GM04503 (cell line): Measurements from ENCODE around the gene TUBGCP3.
"Not testable (repeated sequence)": the region's sequence is repeated elsewhere in the genome, so short reads cannot be mapped to it uniquely, and the experiment has no call there.

Experiments
- DNase-seq: peaks from one replicate; pipeline ENCODE4 v3.0.0-alpha.2; 2012; ENCODE audit warnings: low read depth

Gene TUBGCP3, protein sequence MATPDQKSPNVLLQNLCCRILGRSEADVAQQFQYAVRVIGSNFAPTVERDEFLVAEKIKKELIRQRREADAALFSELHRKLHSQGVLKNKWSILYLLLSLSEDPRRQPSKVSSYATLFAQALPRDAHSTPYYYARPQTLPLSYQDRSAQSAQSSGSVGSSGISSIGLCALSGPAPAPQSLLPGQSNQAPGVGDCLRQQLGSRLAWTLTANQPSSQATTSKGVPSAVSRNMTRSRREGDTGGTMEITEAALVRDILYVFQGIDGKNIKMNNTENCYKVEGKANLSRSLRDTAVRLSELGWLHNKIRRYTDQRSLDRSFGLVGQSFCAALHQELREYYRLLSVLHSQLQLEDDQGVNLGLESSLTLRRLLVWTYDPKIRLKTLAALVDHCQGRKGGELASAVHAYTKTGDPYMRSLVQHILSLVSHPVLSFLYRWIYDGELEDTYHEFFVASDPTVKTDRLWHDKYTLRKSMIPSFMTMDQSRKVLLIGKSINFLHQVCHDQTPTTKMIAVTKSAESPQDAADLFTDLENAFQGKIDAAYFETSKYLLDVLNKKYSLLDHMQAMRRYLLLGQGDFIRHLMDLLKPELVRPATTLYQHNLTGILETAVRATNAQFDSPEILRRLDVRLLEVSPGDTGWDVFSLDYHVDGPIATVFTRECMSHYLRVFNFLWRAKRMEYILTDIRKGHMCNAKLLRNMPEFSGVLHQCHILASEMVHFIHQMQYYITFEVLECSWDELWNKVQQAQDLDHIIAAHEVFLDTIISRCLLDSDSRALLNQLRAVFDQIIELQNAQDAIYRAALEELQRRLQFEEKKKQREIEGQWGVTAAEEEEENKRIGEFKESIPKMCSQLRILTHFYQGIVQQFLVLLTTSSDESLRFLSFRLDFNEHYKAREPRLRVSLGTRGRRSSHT

DNA sequence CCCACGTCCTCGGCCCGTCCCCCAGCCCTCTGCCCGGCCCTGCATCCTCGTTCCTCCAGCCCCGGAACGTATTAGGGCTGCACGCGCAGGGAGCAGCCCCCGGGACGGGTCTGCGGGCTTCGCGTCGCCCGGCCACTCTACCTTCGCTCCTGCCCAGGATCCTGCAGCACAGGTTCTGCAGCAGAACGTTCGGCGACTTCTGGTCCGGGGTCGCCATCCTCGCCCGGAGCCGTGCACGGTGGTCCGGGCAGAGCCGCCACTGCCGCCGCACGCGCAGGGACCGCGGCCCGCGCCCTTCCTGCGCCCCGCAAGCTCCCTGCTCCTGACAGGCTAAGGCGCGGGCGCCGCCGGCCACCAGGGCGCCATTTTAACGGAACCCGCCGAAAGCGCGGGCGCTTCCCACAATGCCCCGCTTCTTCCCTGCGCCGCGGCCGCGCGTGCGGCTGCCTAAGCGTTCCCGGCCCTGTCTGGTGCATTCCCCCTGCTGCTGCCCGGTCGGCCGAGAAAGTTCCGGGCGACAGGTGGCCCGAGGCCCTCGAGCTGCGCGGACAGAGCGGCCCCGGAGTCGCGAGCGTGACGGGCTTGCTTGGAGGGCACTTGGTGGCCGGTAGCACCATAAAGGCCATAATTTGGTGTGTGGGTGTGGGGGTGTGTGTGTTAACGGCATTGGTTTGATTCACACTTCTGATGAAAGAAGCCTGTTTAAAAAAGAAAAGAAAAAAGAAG, at the start of gene TUBGCP3:
Gene TUBGCP3, minus strand, starts transcription at position 390 of the 726 bp plus-strand sequence. Its CDS starts 173 bp downstream, at position 217.
- no peak for DNase-seq

DNA sequence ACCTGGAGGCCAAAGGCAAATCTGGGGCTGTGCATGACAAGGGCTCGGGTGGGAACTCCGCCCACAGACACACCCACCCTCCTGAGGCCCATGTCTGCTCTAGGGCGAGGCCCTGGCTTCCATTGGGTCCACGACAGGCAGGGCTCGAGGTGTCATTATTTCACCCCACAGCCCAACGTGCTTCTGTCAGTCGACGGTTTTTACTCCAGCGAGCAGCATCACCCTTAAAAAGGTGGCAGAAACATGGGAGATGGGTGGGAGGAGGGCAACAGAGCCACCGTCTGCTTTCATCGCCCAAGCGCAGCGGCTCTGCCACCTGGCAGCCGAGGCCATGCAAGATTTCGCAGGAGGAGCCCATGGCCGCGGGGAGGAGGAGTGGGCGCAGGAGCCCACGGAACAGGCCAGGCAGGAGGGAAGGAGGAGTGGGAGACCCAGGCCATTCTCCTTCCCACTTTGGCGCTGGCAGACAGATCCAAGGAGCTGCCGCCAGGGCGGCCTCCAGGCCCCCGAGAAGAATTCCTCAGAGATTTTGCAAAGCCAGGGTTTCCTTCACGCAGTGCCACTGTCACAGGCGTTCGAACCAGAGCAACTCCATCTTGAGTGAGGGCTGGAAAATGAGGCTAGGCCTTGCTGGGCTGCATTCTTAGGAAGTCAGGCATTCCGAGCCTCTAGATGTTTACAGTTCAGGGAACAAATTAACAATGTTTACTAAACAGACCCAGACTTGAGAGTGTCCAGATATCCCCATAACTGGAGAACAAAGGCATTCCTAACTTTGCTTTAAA, 49.3 kb upstream of the TUBGCP3 start:
- no peak for DNase-seq

DNA sequence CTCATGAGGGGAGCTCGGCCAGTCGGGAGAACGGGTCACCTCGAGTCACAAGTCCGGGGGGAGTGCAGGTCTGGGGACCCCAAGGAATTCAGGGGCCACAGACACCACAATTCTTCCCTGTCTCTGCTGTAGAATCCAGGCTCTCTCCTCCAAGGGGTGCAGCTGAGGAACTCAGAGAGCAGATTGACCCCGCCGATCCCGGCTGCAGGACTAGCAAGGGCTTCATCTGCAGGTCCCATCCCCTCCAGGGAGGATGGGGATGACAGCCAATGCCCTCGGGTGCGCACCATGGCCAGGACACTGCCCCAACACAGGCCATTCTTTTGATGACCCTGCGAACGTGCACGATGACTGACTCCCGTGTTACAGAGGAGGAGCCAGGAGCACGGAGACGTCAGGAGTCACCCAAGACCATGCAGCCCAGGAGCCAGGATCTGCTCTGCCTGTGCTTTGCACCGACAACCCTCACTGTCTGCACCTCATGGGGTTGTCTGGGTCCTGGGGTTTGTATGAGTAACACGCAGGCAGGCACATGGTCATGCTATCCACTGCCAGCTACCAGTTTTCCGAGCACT, 48.5 kb upstream of the TUBGCP3 start:
- no peak for DNase-seq

DNA sequence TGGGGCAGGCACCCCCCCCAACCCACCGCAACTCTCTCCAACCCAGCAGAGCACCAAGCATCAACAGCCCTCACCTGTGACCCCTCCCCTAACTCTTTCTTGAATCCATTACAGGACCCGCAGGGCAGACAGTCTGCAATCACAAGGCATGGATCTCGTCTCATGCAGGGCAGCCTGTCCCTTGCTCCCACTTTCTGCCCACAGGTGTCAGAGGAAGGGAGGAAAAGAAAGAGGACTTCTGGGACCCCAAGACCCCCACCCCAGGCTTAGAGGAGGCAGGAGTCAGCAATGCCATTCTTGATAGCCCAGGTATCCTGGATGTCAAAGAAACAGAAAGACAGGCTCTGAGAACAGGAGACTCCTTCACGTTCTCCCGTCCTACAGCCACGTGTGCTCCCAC, 47.4 kb upstream of the TUBGCP3 start:
- no peak for DNase-seq

DNA sequence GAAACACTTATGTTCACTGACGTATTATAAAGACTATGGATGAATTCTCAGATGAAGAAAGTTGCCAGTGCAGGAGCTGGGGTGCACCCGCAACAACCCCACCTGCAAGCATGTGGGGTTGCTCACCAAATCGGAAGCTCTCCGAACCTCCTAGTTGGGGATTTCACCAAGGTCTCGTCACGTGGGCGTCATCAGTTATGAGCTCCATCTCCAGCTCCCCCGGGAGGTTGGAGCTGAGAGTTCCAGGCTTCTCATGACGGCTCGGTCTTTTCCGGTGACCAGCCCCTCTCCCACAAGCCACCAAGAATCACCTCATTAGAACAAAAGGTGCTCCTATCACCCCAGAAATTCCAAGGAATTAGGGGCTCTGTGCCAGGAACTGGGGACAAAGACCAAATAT, 46.1 kb upstream of the TUBGCP3 start:
- no peak for DNase-seq

DNA sequence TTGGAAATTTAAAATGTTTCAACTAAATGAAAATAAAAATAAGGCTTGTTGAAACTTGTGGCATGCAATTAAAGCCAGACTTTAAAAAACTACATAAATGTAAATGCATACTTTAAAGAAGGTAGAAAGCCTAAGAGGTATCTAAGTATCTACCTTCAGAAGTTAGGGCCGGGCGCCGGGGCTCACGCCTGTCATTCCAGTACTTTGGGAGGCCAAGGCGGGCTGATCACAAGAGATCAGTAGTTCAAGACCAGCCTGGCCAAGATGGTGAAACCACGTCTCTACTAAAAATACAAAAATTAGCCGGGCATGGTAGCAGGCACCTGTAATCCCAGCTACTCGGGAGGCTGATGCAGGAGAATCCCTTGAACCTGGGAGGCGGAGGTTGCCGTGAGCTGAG, 42.3 kb upstream of the TUBGCP3 start:
- not testable (repeated sequence) for DNase-seq

DNA sequence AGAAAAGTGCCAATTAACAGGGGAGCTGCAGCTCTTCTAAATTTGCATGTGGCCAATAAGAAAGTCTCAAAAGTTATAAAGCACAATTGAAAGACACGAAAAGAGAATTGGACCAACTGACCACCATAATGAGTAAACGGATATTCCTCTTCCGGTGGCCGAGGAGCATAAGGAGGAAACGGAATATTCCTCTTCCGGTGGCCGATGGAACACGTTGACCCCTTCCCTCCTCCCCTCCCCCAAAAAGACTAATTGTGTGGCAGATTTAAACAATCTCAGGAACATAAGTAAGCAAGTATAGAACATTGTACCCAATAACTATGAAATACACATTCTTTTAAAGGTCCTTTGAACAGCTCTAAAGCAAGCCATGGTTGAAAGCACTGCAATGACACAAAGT, 41.2 kb upstream of the TUBGCP3 start:
- DNase-seq = no peak

DNA sequence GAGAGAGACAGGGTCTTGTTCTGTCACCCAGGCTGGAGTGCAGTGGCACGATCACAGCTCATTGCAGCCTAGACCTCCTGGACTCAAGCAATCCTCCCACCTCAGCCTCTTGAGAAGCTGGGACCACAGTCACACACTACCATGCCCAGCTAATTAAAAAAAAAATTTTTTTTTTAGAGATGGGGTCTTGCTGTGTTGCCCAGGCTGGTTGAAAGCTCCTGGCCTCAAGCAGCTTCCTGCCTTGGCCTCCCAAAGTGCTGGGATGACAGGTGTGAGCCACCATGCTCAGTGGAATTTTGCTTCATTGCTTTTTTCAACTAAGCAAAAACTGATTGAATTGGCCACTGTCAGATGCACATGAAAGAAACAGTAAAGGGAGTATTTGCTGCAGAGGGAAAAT, 39.7 kb upstream of the TUBGCP3 start:
- not testable (repeated sequence) for DNase-seq

DNA sequence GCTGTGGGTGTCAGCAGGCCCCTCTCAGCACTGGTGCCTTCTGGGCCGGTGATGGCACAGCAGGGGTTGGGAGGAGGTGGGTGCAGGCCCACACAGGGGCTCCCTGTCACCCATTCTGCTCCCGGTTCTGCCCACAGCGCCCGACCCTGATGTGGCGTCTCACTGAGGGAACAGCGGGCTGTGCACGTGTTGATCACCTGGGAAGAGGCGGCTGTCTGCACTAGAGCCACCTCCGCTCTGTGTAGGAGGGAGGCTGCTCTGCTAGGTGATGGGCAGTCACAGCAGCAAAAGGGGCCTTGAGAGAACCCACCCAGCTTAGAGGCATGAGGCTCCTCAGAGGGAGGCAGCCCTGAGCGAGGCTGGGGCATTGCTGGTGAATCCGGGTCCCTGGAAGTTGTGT, 39.2 kb upstream of the TUBGCP3 start:
- no peak for DNase-seq

DNA sequence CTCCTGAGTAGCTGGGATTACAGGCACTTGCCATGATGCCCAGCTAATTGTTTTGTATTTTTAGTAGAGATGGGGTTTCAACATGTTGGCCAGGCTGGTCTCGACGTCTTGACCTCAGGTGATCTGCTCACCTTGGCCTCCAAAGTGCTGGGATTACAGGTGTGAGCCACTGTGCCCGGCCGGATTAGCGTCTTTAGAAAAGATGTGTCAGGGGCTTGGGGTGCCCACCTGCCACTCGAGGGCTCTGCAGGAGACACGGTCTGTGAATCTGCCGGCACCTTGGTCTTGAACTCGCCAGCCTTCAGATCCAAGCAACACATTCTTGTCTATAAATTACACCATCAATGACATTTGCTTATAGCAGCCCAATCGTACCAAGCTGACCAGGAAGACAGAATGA, 38.8 kb upstream of the TUBGCP3 start:
- no peak for DNase-seq

DNA sequence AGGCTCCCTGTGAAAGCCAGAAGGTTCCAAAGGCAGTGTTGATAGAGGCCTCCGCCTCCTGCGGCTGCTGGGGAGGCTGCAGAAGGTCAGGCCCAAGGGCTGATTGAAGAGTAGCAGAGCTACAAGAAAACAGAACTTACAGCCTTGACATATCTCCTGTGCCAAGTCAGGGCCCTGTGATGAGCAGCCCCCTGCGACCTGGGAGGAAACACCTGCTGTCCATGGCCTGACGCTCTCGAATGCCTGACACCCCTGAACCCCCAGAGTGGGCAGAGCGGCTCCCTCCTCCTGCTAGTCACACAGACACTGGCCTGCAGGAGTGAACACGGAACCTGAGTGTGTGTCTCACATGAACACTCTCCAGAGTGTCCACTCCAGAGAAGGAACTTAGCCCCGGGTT, 38.2 kb upstream of the TUBGCP3 start:
- no peak for DNase-seq

DNA sequence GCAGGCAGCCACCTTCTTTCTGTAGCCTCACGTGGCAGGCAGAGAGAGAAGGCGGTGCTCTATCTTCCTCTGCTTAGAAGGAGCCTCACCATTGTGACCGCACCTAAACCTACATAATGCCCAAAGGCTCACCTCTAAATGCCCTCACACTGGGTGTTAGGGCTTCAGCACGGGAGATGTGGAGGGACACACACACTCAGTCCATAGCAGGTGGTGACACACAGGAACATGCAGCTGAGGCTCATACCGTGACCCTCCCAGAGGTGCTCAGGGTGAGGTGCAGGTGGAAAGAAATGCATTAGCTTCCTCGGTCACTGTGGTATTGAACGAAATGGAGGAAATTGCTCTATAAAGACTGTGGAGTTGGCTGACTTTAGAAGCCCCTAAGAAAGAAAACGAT, 37.7 kb upstream of the TUBGCP3 start:
- no peak for DNase-seq

DNA sequence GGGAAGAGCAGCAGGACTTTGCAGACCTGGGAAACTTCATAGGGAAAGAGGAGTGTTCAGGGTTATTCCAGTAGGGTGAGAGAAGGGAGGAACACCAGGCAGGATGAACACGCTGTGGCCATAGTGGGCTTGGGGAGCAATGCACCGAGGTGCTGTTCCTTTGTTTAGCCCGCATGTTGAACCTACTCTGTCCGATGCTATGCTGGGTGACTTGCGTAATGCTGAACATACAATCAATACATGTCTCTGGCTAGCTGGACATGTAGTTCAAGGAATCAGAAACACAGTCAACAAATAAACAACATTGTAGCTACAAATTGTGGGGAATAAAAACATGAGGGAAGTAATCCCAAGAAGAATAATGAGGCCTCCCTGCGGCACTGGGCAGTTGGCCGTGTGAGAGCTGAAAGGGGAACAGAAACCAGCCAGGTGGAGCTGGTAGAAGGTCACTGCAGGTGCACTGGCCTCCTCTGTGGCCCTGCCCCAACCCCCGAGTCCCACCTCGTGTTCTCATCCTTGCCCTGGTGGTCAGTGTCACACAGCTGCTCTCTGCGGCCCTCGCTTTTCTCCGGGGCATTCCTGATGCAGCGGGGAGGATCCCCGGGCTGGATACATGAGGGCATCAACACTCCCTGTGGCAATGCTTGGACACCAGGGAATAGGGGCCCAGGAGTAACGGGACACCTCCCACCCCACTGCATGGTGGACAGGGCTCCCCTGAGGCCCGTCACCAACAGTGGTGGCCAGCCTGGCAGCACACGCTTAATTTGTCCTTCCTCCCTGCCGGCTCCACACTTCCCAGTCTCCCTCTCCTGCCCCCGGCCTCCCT, 36.9 kb upstream of the TUBGCP3 start:
- no peak for DNase-seq

DNA sequence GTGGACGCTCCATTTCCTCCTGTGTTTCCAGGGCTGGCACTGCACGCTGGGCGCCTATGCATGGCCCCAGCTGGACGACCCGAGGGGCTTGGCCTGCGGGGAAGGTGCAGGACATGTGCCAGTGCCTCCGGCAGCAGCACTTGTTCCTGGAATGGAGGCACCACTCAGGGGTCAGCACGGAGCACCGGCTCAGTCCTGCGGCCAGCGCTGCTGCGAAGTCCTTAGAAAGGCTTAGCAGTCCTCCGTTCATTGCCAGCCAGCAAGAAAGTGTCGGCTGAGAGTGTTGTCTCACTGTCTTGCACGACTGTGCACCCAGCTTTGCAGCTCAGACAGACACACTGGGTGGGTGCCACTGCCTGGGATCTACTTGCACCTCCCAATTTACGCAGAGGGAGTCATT, 36.1 kb upstream of the TUBGCP3 start:
- DNase-seq = no peak

DNA sequence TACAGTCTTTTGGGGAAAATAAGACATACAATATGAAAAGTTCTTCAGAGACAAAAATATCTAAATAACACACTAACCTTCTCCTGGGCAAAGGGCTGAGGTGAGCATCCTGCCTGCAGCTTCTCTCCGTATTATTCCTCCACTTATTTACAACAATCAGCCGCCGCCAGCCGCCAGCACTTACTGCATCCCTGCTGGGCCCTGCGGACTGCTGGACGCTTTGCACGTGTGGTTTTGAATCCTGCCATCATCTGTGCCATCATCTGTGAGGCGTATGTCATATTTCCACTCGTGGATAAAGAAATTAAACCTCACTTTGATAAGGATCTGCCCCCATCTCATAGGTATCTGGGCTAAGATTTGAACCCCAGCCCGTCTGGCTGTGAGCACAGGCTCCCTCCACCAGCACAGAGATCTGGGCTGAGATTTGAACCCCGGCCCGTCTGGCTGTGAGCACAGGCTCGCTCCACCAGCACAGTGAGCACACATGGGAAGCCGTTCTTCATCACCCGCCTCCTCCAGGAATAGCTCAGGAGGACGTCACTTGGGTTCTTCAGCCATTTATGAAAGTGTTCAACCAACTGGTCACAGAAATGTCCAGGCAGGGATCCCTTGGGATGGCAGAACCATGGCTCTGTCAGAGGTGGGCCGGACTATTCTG, 35.2 kb upstream of the TUBGCP3 start:
- DNase-seq = no peak

DNA sequence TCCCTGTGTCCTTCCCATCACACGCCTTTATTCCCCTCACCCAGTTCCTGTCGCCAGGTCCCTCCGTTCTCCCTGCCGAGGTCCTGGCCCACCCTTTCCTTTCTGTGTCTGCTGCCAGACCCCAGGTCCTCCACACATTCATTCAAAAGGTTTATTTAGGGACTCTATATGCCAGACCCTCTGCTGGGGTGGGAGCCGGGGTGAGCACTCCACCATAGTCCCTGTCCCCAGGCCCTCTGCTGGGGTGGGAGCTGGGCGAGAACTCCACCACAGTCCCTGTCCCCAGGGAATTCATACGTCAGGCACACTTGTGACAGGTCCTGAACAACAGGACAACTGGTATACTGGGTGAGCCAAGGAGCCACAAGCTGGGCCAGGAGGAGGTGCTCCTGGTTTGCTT, 34.4 kb upstream of the TUBGCP3 start:
- no peak for DNase-seq

DNA sequence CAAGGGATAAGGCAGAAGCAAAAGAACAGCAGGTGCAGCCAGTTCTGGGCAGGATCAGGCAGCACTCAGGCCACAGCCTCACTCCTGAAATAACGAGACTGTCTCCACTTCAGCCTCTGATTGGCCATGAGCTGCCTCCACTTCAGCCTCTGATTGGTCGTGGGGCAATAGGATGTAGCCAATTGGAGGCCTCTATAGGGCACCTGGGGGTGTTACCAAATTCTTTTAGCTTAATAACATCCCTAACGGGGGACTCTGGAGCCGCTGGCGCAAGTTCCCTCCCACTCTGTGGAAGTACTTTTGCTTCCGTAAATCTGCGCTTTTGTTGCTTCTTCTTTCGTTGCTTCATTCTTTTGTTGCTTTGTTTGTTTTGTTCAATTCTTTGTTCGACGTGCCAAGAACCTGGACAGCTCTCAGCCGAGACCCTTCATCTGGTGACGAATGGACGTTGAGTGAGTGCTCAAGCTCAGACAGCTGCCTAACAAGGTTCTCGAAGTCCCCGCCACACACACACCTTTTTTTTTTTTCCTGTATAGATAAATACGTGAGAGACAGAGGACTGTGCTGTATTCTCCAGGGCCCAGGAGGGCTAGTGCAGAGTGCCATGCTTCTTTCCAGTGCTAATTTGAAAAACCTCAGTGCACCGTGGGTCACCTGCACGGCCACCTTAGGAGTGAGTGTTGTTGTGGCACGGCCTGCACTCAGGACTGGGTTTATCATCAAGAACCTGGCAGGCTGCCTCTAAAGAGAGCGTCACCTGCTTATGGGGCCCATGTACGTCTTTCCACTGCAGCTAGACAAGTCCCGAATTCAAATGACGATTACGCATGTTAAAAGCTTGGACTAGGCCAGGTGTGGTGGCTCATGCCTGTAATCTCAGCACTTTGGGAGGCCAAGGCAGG, 32.0 kb upstream of the TUBGCP3 start:
- no peak for DNase-seq

DNA sequence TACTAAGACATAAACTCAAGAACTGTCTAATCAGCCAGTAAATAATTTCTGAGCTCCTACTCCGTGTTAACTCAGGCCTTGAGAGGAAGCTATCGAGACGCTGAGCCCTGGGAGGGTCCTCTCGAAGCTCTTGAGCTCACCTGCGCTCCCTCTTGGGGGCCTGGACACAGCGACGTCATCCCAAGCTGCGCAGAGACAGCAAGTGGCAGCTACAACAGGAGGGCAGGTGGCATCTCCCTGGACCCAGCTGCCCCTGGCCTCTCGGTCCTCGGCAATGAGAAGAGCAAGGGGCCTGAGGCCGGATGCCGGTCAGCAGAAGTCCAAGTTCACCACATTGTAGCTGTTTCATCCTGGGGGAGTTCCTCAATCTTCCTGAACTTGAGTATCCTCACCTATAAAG, 30.5 kb upstream of the TUBGCP3 start:
- no peak for DNase-seq
